ENCODE measurements around the gene UNC13B.

The UNC13B gene

GRCh38 chr9:35338561-35339274 is 176.9 kb downstream of the UNC13B start:
- ChIA-PET POLR2A (no interaction called here), CTCF (no interaction called here)
- TF ChIP-seq ARNT (IDR thresholded peaks at IDR 0.05) (no peak), ZNF384 (IDR thresholded peaks at IDR 0.05) (no peak), NFRKB (IDR thresholded peaks at IDR 0.05) (no peak), ELF4 (IDR thresholded peaks at IDR 0.05) (no peak), SP1 (IDR thresholded peaks at IDR 0.05) (no peak), FOXK2 (IDR thresholded peaks at IDR 0.05) (no peak)
- no peak for DNase-seq (ENCODE audit: extremely low spot score)

GRCh38 chr9:35340046-35340445 is 178.2 kb downstream of the UNC13B start:
- CTCF ChIA-PET: no interaction called here
- TF ChIP-seq BHLHE40 (IDR thresholded peaks at IDR 0.05; ENCODE audit: borderline replicate concordance) (no peak), SUZ12 (IDR thresholded peaks at IDR 0.05) (no peak), ARNT (IDR thresholded peaks at IDR 0.05) (no peak), SP1 (IDR thresholded peaks at IDR 0.05) (no peak), L3MBTL2 (conservative IDR thresholded peaks at IDR 0.05) (no peak), TARDBP (IDR thresholded peaks at IDR 0.05) (no peak)
- DNase-seq (ENCODE audit: extremely low spot score): no peak
- POLR2A ChIA-PET: no interaction called here

- CTCF ChIA-PET: no interaction called here
- DNase-seq (ENCODE audit: extremely low spot score): no peak
- POLR2A ChIA-PET: no interaction called here
- TF ChIP-seq BHLHE40 (IDR thresholded peaks at IDR 0.05; ENCODE audit: borderline replicate concordance) (no peak), FOXA1 (IDR thresholded peaks at IDR 0.05) (no peak)
Measured at GRCh38 chr9:35341021-35341420, 179.2 kb downstream of the UNC13B start.

- TF ChIP-seq TARDBP (IDR thresholded peaks at IDR 0.05): no peak
- TF ChIP-seq ZNF384 (IDR thresholded peaks at IDR 0.05): no peak
- no peak for TF ChIP-seq LEF1 (IDR thresholded peaks at IDR 0.05; ENCODE audit: borderline replicate concordance)
- TF ChIP-seq CTBP1 (IDR thresholded peaks at IDR 0.05; ENCODE audit: borderline replicate concordance): no peak
- no peak for TF ChIP-seq FOXA1 (IDR thresholded peaks at IDR 0.05)
- TF ChIP-seq SP1 (IDR thresholded peaks at IDR 0.05): no peak
- no peak for TF ChIP-seq SUZ12 (IDR thresholded peaks at IDR 0.05)
- TF ChIP-seq ARNT (IDR thresholded peaks at IDR 0.05): no peak
- TF ChIP-seq FOXK2 (IDR thresholded peaks at IDR 0.05): no peak
- TF ChIP-seq L3MBTL2 (conservative IDR thresholded peaks at IDR 0.05): no peak
- TF ChIP-seq BHLHE40 (IDR thresholded peaks at IDR 0.05; ENCODE audit: borderline replicate concordance): no peak
- TF ChIP-seq ELF4 (IDR thresholded peaks at IDR 0.05): no peak
- TF ChIP-seq PKNOX1 (IDR thresholded peaks at IDR 0.05): no peak
- TF ChIP-seq NFRKB (IDR thresholded peaks at IDR 0.05): no peak
- no peak for TF ChIP-seq HDGF (IDR thresholded peaks at IDR 0.05; ENCODE audit: borderline replicate concordance)
- ChIA-PET CTCF (interaction anchor here (0.7 kb wide), 3 partner anchors 12 to 162 kb away, joined by 4 to 6 read pairs (median 6); no protein-coding TSS in a partner anchor), POLR2A (no interaction called here)
- no peak for DNase-seq (ENCODE audit: extremely low spot score)
Measured at GRCh38 chr9:35341585-35341984, 179.8 kb downstream of the UNC13B start.

GRCh38 chr9:35342221-35342958 is 180.6 kb downstream of the UNC13B start:
- POLR2A ChIA-PET: no interaction called here
- CTCF ChIA-PET: interaction anchor here (0.7 kb wide), 3 partner anchors 11 to 163 kb away, joined by 4 to 6 read pairs (median 6); no protein-coding TSS in a partner anchor
- TF ChIP-seq BHLHE40 (IDR thresholded peaks at IDR 0.05; ENCODE audit: borderline replicate concordance) (no peak), PKNOX1 (IDR thresholded peaks at IDR 0.05) (no peak), SP1 (IDR thresholded peaks at IDR 0.05) (no peak), TARDBP (IDR thresholded peaks at IDR 0.05) (no peak), HDGF (IDR thresholded peaks at IDR 0.05; ENCODE audit: borderline replicate concordance) (no peak), NFRKB (IDR thresholded peaks at IDR 0.05) (no peak), FOXK2 (IDR thresholded peaks at IDR 0.05) (no peak), L3MBTL2 (conservative IDR thresholded peaks at IDR 0.05) (no peak), FOXM1 (IDR thresholded peaks at IDR 0.05; ENCODE audit: borderline replicate concordance) (no peak), FOXA1 (IDR thresholded peaks at IDR 0.05) (no peak), LEF1 (IDR thresholded peaks at IDR 0.05; ENCODE audit: borderline replicate concordance) (no peak), ELF4 (IDR thresholded peaks at IDR 0.05) (no peak), ZNF384 (IDR thresholded peaks at IDR 0.05) (no peak)
- no peak for DNase-seq (ENCODE audit: extremely low spot score)

- no peak for DNase-seq (ENCODE audit: extremely low spot score)
- POLR2A ChIA-PET: no interaction called here
- TF ChIP-seq HDGF (IDR thresholded peaks at IDR 0.05; ENCODE audit: borderline replicate concordance) (no peak), SP1 (IDR thresholded peaks at IDR 0.05) (no peak), L3MBTL2 (conservative IDR thresholded peaks at IDR 0.05) (no peak), FOXM1 (IDR thresholded peaks at IDR 0.05; ENCODE audit: borderline replicate concordance) (no peak), CTBP1 (IDR thresholded peaks at IDR 0.05; ENCODE audit: borderline replicate concordance) (no peak), SUZ12 (IDR thresholded peaks at IDR 0.05) (no peak), ZNF384 (IDR thresholded peaks at IDR 0.05) (no peak), NFRKB (IDR thresholded peaks at IDR 0.05) (no peak), FOXA1 (IDR thresholded peaks at IDR 0.05) (no peak), TARDBP (IDR thresholded peaks at IDR 0.05) (no peak), FOXK2 (IDR thresholded peaks at IDR 0.05) (no peak), BHLHE40 (IDR thresholded peaks at IDR 0.05; ENCODE audit: borderline replicate concordance) (no peak), ELF4 (IDR thresholded peaks at IDR 0.05) (no peak), LEF1 (IDR thresholded peaks at IDR 0.05; ENCODE audit: borderline replicate concordance) (no peak), PKNOX1 (IDR thresholded peaks at IDR 0.05) (no peak), ARNT (IDR thresholded peaks at IDR 0.05) (no peak)
- CTCF ChIA-PET: no interaction called here
Measured at GRCh38 chr9:35348109-35348508, 186.3 kb downstream of the UNC13B start.
